ENCODE measurements around the gene RPL32.

Gene RPL32

DNA sequence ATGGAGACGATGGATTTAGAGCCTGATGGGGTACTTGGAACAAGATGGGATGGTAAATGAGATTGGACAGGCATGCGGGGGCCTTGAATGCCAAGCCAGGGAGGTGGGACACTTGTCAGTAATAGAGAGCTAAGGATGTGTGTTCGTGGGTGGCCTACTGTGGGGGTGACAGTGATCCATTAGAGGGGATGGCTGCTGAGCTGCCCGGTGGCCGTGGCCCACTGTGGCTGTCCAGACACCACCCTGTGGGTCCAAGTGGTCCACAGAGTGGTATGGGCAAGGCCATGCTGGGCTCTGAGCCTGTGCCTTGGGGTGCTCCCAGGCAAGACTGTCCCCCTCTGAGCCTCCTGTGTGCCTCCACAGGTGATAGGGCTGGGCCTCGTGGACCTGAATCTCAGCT, 27.4 kb downstream of the RPL32 start:
- TF ChIP-seq, protein P1, sequence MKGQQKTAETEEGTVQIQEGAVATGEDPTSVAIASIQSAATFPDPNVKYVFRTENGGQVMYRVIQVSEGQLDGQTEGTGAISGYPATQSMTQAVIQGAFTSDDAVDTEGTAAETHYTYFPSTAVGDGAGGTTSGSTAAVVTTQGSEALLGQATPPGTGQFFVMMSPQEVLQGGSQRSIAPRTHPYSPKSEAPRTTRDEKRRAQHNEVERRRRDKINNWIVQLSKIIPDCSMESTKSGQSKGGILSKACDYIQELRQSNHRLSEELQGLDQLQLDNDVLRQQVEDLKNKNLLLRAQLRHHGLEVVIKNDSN (IDR thresholded peaks at IDR 0.05) = no peak
- no peak for TF ChIP-seq TCF12 (IDR thresholded peaks at IDR 0.05; ENCODE audit: low read depth)
- TF ChIP-seq TAF1 (IDR thresholded peaks at IDR 0.05; ENCODE audit: low read depth) = no peak
- no peak for TF ChIP-seq ZBTB7A (IDR thresholded peaks at IDR 0.05; ENCODE audit: low read depth)
- TF ChIP-seq CEBPB (IDR thresholded peaks at IDR 0.05) = no peak

DNA sequence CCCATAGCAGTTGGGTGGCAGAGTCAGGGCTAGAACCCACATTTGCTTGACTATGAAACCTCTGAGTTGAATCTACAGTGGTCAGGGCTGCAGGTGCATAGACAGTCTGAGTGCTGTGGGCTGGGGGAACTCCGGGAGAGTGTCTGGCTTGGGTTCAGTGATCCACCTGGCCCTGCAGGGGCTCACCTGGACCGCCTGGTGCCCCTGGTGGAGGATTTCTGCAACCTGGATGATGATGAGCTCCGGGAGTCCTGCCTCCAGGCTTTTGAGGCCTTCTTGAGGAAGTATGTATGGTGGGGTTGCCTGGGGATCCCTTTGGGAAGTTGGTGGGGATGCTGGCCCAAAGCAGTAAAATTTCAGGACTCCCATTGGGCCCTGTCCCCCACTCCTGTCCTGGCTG, 28.6 kb downstream of the RPL32 start:
- no peak for TF ChIP-seq YY1 (IDR thresholded peaks at IDR 0.05; ENCODE audit: low read depth)
- no peak for TF ChIP-seq FOXM1 (IDR thresholded peaks at IDR 0.05; ENCODE audit: borderline replicate concordance, low read depth)
- TF ChIP-seq, protein P2, sequence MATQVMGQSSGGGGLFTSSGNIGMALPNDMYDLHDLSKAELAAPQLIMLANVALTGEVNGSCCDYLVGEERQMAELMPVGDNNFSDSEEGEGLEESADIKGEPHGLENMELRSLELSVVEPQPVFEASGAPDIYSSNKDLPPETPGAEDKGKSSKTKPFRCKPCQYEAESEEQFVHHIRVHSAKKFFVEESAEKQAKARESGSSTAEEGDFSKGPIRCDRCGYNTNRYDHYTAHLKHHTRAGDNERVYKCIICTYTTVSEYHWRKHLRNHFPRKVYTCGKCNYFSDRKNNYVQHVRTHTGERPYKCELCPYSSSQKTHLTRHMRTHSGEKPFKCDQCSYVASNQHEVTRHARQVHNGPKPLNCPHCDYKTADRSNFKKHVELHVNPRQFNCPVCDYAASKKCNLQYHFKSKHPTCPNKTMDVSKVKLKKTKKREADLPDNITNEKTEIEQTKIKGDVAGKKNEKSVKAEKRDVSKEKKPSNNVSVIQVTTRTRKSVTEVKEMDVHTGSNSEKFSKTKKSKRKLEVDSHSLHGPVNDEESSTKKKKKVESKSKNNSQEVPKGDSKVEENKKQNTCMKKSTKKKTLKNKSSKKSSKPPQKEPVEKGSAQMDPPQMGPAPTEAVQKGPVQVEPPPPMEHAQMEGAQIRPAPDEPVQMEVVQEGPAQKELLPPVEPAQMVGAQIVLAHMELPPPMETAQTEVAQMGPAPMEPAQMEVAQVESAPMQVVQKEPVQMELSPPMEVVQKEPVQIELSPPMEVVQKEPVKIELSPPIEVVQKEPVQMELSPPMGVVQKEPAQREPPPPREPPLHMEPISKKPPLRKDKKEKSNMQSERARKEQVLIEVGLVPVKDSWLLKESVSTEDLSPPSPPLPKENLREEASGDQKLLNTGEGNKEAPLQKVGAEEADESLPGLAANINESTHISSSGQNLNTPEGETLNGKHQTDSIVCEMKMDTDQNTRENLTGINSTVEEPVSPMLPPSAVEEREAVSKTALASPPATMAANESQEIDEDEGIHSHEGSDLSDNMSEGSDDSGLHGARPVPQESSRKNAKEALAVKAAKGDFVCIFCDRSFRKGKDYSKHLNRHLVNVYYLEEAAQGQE (IDR thresholded peaks at IDR 0.05; ENCODE audit: low read depth) = no peak
- TF ChIP-seq TCF12 (IDR thresholded peaks at IDR 0.05; ENCODE audit: low read depth) = no peak
- TF ChIP-seq, protein P3, sequence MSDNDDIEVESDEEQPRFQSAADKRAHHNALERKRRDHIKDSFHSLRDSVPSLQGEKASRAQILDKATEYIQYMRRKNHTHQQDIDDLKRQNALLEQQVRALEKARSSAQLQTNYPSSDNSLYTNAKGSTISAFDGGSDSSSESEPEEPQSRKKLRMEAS (IDR thresholded peaks at IDR 0.05) = no peak
- no peak for TF ChIP-seq RAD21 (IDR thresholded peaks at IDR 0.05; ENCODE audit: low read depth)
- no peak for TF ChIP-seq TAF1 (IDR thresholded peaks at IDR 0.05; ENCODE audit: low read depth)
- TF ChIP-seq ZBTB7A (IDR thresholded peaks at IDR 0.05; ENCODE audit: low read depth) = no peak
- no peak for TF ChIP-seq TEAD4 (IDR thresholded peaks at IDR 0.05)
- TF ChIP-seq, protein P1 (IDR thresholded peaks at IDR 0.05) = no peak
- TF ChIP-seq CEBPB (IDR thresholded peaks at IDR 0.05) = no peak
- TF ChIP-seq EGR1 (IDR thresholded peaks at IDR 0.05) = no peak

DNA sequence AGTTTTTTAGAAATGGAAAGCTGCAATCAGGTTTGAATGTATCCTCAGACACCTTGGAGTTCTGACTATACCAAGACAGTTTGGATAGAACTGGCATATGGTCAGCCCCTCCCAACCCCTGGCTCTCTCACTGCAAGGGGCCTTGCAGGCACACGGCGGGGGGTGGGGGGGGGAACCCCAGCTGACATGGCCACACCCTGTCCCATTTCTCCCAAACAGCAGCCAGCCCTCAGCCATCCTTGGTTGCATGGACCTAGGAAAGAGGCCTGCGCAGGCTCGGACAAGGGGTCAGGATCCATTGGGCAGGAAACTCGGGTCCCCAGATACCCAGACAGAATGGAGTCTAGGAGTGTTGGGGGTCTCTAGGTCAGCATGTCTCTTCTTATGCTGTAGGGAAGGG, 30.4 kb downstream of the RPL32 start:
- TF ChIP-seq, protein P3 (IDR thresholded peaks at IDR 0.05) = no peak
- TF ChIP-seq ZBTB7A (IDR thresholded peaks at IDR 0.05; ENCODE audit: low read depth) (no peak), FOXM1 (IDR thresholded peaks at IDR 0.05; ENCODE audit: borderline replicate concordance, low read depth) (no peak), CEBPB (IDR thresholded peaks at IDR 0.05) (no peak), TAF1 (IDR thresholded peaks at IDR 0.05; ENCODE audit: low read depth) (no peak), TCF12 (IDR thresholded peaks at IDR 0.05; ENCODE audit: low read depth) (no peak), CREB1 (IDR thresholded peaks at IDR 0.05; ENCODE audit: low read depth) (no peak), RAD21 (IDR thresholded peaks at IDR 0.05; ENCODE audit: low read depth) (no peak), NFIC (IDR thresholded peaks at IDR 0.05) (no peak), EP300 (IDR thresholded peaks at IDR 0.05; ENCODE audit: borderline replicate concordance) (no peak), YY1 (IDR thresholded peaks at IDR 0.05; ENCODE audit: low read depth) (no peak), TEAD4 (IDR thresholded peaks at IDR 0.05) (no peak), EGR1 (IDR thresholded peaks at IDR 0.05) (no peak)
- TF ChIP-seq, protein P1 (IDR thresholded peaks at IDR 0.05) = no peak
- TF ChIP-seq, protein P2 (IDR thresholded peaks at IDR 0.05; ENCODE audit: low read depth) = no peak

DNA sequence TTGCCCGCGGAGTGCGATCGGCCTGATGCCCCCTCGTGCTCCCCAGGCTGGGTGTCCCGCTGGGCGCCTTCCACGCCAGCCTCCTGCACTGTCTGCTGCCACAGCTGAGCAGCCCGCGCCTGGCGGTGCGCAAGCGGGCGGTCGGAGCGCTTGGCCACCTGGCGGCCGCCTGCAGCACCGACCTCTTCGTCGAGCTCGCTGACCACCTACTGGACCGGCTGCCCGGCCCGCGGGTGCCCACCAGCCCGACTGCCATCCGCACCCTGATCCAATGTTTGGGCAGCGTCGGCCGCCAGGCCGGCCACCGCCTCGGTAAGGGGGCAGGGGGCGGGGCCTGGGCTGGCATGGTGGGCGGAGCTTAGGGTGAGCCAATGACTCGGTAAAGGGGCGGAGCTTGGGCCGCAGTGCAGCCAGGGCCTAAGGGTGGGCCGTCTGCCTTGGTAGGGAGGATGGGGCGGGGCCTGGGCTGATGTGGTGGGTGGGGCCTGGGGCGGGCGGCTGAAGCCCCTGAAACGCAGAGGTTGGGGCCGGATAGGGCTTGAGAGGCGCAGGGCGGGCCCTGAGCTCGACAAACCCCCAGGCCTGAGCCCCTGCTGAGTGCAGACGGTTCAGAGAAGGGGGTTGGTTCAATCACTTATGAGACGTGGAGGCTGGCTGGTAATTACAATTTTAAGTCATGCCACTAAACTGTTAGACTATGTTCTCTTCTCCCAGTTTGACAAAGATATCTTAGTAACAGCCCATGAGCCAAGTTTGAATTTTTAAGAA, 31.2 kb downstream of the RPL32 start:
- TF ChIP-seq TAF1 (IDR thresholded peaks at IDR 0.05; ENCODE audit: low read depth) (peak; percentile 64; the same call in 1 of the 2 replicates), TEAD4 (IDR thresholded peaks at IDR 0.05) (no peak), ZBTB7A (IDR thresholded peaks at IDR 0.05; ENCODE audit: low read depth) (0 out of 2 replicates have a peak, but pooled peaks have one; percentile 72), EP300 (IDR thresholded peaks at IDR 0.05; ENCODE audit: borderline replicate concordance) (no peak), CEBPB (IDR thresholded peaks at IDR 0.05) (no peak), EGR1 (IDR thresholded peaks at IDR 0.05) (no peak), CREB1 (IDR thresholded peaks at IDR 0.05; ENCODE audit: low read depth) (no peak)
- TF ChIP-seq, protein P3 (IDR thresholded peaks at IDR 0.05) = peak; percentile 68
- TF ChIP-seq, protein P1 (IDR thresholded peaks at IDR 0.05) = no peak

DNA sequence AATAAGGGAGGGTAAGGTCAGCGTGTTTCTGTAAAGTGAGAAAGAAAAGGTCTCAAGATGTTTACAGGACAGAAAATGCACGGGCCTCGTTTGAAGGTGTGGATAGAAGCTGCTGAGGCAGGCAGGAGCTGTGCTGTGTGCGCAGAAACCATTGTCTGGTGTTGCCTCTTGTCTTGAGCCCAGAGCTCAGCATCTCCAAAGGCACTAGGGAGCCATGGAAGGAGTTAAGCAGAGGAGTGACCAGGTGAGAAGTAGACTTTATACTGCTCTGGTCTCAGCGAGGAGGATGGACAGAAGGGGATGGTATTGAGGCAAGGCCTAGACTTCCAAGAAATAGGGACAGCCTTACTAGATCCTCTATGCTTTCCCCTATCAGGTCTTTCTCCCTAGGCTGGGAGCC, 31.9 kb downstream of the RPL32 start:
- TF ChIP-seq EGR1 (IDR thresholded peaks at IDR 0.05) (no peak), RAD21 (IDR thresholded peaks at IDR 0.05; ENCODE audit: low read depth) (no peak), TCF12 (IDR thresholded peaks at IDR 0.05; ENCODE audit: low read depth) (no peak), CREB1 (IDR thresholded peaks at IDR 0.05; ENCODE audit: low read depth) (no peak), FOXM1 (IDR thresholded peaks at IDR 0.05; ENCODE audit: borderline replicate concordance, low read depth) (no peak), CEBPB (IDR thresholded peaks at IDR 0.05) (no peak), EP300 (IDR thresholded peaks at IDR 0.05; ENCODE audit: borderline replicate concordance) (no peak), YY1 (IDR thresholded peaks at IDR 0.05; ENCODE audit: low read depth) (no peak)
- TF ChIP-seq, protein P3 (IDR thresholded peaks at IDR 0.05) = no peak
- TF ChIP-seq, protein P2 (IDR thresholded peaks at IDR 0.05; ENCODE audit: low read depth) = no peak

All from Ishikawa (cell line).